ENCODE measurements around the gene ATP6V0E2.

- TF ChIP-seq CTCF (IDR thresholded peaks at IDR 0.05) (no peak), POLR2AphosphoS5 (IDR thresholded peaks at IDR 0.05) (no peak)
Observed at GRCh38 chr7:149869867-149870266, 3.9 kb upstream of the ATP6V0E2 start.
